AG10803 (cell line): ENCODE measurements around the gene ZBTB4.
A peak's percentile ranks its signal among the peaks of the same experiment; 100 is the strongest.

ENCODE experiments used
- DNase-seq: peaks from one replicate; pipeline ENCODE4 v3.0.0; 2010; ENCODE audit warnings: low read depth
- H3K4me3 ChIP-seq: 2 replicates; pipeline ENCODE4 v1.5.1; 2011; ENCODE audit warnings: mild to moderate bottlenecking, low read length, control low read depth
- TF ChIP-seq, protein P1 (sequence below): conservative IDR thresholded peaks from 2 replicates; pipeline ENCODE4 v1.5.1; 2011; ENCODE audit warnings: mild to moderate bottlenecking, low read length, control low read depth, inconsistent platforms

ZBTB4 gene

DNA sequence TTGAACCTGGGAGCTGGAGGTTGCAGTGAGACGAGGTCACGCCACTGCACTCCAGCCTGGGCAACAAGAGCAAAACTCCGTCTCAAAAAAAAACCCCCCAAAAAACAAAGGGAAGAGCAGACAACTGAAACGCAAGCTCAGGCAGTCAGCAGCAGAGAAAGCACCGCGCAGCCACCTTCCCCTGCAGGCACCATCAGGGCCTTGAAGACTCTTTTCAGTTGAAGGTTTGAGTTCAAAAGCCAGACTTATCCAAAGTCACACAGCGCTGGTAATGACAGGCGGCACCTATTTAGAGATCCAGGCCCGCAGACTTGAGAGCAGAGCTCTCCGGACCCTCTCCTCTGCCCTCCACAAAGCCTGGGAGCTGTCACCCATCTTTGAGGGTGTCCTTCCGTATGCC lies 11.1 kb downstream of the ZBTB4 start:
- no peak overlapping the region for H3K4me3 ChIP-seq
- TF ChIP-seq, protein P1, sequence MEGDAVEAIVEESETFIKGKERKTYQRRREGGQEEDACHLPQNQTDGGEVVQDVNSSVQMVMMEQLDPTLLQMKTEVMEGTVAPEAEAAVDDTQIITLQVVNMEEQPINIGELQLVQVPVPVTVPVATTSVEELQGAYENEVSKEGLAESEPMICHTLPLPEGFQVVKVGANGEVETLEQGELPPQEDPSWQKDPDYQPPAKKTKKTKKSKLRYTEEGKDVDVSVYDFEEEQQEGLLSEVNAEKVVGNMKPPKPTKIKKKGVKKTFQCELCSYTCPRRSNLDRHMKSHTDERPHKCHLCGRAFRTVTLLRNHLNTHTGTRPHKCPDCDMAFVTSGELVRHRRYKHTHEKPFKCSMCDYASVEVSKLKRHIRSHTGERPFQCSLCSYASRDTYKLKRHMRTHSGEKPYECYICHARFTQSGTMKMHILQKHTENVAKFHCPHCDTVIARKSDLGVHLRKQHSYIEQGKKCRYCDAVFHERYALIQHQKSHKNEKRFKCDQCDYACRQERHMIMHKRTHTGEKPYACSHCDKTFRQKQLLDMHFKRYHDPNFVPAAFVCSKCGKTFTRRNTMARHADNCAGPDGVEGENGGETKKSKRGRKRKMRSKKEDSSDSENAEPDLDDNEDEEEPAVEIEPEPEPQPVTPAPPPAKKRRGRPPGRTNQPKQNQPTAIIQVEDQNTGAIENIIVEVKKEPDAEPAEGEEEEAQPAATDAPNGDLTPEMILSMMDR = no peak
- DNase-seq = no peak

- no peak overlapping the region for H3K4me3 ChIP-seq
- no peak for DNase-seq
- TF ChIP-seq, protein P1 = no peak
Measured at GRCh38 chr17:7467498-7467897, 11.9 kb downstream of the ZBTB4 start.

- TF ChIP-seq, protein P1 = no peak
- DNase-seq = peak; percentile 50
Measured at GRCh38 chr17:7466639-7467341, 12.6 kb downstream of the ZBTB4 start.

DNA sequence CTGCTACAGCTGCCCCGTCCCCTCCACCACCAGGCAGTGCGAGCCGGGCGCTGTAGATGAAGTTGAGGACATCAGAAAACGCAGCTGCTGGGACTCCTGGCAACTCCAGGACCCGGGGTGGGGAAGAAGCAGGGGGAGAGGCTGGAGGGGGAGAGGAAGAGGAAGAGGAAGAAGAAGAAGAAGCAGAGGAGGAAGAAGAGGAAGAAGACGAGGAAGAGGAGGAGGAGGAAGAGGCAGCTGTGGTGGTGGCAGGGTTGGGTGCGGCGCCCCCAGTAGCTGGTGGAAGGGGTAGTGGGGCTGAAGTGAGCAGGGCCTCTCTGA lies 13.2 kb downstream of the ZBTB4 start:
- no peak overlapping the region for H3K4me3 ChIP-seq
- TF ChIP-seq, protein P1 = no peak

More at GRCh38 chr17:7466639-7467341, 12.6 kb downstream of the ZBTB4 start:
- H3K4me3 ChIP-seq = no peak overlapping the region

GRCh38 chr17:7465597-7466275 lies 13.7 kb downstream of the ZBTB4 start:
- TF ChIP-seq, protein P1 = no peak
- H3K4me3 ChIP-seq = no peak overlapping the region
- no peak for DNase-seq

More for the DNA sequence above, 13.2 kb downstream of the ZBTB4 start:
- DNase-seq = no peak

- TF ChIP-seq, protein P1 = no peak
- H3K4me3 ChIP-seq = no peak overlapping the region
- no peak for DNase-seq
Measured at GRCh38 chr17:7464081-7464480, 15.3 kb downstream of the ZBTB4 start.

- no peak for DNase-seq
- TF ChIP-seq, protein P1 = no peak
- no peak overlapping the region for H3K4me3 ChIP-seq
Measured at GRCh38 chr17:7463372-7463846, 16.0 kb downstream of the ZBTB4 start.
